GM19467 (cell line): Measurements from ENCODE around the gene KRTAP10-2.

ENCODE experiments used
- ATAC-seq: cut with Tn5 transposase; IDR thresholded peaks from one replicate; pipeline ENCODE4 v1.9.1; 2021; ENCODE audit warnings: mild to moderate bottlenecking, moderate library complexity; ENCODE audit not compliant: unreplicated experiment

Gene KRTAP10-2

DNA sequence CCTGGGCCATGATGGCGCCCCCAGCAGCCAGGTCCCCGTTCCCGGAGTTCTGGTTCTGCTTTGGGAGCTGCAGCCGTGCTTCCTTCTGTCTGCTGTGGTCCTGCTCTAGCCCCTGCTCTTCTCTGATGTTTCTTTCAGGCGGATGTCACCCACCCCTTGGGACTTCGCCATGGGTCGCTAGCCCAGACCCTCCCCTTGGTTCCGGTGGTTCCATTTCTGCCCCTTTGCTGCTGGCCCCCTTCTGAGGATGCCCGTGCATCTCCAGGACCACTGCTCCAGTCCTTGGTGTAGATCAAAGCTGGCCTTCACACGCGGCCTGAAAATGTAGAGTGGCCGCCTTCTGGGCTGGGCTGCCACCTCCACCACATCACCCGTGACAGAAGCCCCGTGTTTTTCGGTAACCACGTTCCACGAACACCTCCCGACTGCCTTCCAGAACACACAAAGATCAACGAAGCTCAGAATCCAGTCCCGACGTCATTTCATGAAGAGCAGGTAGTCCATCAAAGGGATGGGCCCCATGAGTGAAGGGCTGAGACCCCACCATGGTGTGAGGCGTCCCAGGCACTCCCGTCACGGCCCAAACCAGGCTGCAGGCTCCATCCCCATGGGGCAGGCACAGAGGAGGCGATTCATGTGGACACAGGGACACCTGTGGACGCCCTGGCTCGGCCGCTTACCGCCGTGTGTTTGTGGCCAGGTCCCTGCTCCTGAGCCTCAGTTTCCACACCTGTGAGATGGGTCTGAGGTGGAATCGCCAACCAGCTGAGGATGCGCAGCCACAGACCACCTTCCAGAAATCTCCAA is 35.7 kb downstream of the KRTAP10-2 start:
- ATAC-seq = no peak

DNA sequence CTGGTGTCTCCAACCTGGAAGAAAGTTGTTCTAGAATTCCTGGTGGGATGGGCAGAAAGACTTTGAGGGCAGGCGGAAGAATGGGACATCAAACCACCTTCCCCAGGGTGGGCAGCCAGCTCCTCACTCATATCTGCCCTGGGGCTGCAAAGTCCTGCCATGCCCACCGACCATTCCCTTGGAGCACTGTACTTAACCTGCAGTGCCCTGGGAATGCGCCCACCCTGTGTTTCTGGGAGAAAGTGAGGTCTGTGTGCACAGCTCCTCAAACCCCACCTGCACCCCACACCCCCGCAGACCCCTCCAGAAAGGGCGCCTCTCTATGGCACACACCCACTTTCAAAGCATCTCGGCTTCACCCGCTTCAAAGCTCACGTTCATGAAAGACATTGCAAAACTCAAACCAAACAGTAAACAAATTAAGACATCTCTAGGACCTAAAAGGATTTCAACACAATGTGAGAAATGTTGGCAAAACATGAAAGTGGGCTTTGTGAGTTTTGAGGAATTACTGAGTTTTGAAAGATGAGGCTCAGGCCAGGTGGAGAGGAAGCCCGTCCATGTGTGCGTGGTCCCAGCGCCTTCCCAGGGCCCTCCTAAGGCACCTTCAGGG is 36.5 kb downstream of the KRTAP10-2 start:
- no peak for ATAC-seq

DNA sequence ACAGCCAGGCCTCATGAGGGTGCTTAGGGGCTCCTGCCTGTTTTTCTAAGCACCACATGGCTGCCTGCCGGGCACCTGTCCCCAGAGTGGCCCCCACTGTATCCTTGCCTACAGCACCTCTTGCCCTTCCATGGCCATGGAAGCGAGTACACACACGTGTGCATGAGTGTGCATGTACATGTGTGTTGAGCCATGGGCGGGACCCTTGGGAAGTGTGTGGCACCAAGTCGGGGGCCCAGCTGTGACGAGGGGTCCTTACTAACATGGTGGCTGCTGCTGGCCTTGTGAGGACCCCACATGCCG is 37.1 kb downstream of the KRTAP10-2 start:
- no peak for ATAC-seq

DNA sequence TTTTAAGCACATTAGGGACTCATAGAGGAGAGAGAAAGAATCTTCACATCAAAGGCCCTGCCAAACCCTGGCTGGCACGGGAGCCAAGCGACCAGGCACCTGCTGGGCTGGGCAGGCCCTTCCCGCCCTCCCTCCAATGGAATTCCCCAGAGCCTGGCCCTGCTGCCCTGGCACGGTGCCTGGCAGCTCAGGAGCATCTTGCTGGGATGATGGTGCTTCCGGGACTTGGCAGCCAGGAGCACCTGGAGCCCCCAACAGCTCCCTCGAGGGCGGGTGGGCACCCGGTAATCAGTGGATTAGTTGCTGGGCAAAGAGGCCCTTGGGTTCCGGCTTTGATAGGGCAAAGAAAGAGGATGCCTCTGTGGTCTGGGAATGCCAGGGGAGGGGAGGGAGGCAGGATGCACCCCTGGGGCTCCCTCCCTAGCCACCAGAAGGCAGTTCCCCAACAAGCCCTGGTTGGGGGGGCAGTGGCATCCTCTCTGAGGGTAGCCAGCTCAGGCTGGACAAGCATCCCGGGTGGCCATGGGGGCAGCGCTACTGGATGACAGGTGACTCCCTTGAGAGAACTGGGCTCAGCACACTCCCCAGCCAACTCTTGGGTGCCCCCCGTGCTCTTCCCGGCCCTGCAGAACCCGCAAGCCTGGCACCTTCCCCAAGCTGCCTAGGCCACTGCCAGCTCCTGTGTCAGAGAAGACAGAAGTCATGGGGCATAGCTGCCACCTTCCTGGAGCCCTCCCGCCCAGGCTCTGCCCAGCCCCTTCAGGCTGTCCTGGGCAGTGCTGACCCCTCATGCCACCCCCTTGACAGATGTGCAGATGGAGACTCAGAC is 37.7 kb downstream of the KRTAP10-2 start:
- no peak for ATAC-seq

DNA sequence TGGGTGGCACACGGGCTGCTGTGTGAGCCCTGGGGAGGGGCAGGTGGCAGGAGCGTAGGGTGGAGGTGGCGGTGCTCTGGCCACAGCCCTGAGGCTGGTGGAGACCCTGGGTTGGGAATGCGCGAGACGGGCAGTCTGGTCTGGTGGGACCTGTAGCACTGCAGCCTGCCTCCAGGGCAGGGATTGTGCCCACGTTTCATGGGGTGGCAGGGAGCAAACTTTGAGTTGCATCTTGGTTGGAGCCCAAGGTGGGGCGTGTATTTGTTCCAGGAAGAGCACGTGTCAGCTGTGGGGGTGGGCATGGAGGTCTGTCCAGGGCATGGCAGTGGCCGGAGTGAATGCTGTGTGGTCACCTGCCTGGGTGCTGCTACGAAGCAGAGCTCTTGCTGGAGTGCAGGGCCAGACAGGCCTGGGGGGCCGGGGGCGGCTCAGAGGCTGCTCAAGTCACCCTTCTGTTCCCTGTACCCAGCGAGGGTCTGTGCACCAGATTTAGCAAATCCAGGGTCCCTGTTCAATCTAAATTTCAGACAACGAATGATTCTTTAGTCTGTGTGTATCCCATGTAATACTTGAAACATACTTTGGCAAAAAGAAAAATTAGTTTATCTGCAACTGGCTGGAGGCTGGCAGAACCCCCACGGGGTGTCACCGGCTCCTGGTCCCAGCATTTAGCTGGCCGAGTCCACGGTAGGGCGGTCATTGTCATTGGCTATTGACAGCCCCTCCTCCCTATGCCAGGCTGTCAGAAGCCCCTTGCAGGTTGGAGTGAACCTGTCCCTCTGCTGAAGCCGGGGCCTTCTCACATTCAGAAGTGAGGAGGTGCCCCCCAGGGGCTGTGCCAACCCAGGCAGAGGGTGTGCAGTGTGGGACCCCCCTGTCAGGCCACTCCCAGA is 38.6 kb downstream of the KRTAP10-2 start:
- no peak for ATAC-seq

DNA sequence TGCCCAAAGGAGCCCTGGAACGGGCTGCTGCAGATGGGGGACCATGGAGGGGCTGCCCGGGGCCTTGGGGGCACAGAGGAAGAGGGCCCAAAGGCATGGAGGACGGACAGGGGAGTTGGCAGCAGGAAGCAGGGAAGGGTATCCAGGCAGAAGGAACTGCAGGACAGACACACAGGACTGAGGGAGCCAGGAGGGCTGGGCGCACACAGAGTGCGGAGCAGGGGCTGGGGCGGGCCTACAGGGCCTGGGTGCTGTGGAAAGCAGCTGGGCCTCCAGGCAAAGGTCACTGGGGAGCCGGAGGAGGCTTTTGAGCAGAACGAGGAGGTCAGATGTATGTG is 39.4 kb downstream of the KRTAP10-2 start:
- no peak for ATAC-seq

DNA sequence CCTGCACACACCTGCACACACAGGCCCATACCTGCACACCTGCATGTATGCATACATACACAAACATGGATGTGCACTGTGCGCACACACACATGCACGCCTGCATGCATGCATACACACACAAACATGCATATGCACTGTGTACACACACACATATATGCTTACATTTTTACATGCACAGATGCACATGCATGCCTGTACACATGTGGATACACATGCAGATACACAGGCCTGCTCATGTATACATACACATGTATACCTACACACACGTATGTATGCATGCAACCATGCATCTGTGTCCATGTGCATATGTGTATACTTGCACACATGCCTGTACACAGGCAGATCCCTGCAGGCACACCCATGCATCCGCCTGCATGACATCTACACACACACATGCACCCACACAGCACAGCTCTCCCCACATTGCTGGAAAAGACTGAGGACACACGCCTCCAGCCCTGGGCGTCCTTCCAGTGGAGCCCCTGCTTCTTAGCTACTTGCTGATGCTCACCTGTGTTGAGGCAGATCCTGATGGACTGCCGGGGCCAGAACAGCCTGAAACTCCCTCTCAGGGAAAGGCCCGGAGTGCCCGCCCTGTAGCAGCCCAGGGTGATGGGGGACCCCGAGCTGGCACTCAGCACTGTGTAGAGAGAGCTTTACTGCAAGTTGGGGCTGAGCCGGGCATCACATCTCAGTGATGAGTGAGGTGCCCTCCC is 39.9 kb downstream of the KRTAP10-2 start:
- ATAC-seq = no peak

DNA sequence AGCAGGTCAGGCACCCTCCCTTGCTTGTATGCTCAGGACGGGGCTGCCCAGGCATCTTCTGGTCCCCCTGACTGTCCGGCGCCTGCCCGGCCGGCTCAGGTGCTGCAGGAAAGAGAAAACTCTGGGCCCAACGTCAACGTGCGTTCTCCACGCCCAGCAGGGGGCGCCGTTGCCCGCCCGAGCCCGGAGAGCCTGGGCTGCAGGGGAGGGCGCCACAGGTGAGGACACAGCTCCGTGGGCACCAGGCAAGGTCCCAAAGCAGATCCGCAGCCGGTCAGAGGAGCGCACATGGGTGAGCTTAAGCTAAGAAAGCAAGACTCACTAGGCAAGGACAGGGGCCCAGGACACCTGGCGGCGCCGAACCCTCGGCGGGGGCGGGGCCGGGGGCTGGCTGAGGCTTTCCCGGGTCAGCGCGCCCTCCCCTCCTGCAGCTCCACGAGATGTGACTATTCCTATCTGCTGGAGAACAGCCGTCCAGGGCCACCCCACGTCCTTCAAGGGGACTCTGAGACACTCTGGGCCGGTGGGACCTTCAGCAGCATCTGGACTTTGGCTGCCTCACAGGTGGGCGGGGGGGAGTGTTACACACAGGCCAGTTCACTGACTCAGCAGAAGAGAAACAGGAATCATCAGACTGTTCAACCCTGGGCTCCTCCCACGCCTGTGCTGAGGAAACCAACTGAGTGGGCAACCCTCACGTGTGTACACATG is 40.6 kb downstream of the KRTAP10-2 start:
- no peak for ATAC-seq

DNA sequence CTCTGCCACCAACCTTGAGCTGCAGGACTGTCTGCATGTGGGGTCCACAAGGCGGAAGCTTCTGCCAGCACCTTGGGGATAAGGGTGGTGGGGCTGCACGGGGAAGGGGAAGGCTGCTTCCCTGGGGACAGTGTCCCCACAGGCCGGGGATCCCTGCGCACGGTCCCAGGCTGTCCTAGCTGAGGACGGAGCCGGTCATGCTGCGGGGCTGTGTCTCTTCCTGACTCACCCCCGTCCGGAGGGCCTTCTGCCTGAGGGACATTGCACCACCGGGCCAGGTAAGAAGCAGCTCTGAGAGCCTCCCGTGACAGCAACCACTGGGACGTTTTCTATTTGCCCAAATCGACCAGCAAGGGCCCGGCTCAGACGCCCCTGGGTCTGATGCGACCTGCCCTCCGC is 41.2 kb downstream of the KRTAP10-2 start:
- no peak for ATAC-seq

DNA sequence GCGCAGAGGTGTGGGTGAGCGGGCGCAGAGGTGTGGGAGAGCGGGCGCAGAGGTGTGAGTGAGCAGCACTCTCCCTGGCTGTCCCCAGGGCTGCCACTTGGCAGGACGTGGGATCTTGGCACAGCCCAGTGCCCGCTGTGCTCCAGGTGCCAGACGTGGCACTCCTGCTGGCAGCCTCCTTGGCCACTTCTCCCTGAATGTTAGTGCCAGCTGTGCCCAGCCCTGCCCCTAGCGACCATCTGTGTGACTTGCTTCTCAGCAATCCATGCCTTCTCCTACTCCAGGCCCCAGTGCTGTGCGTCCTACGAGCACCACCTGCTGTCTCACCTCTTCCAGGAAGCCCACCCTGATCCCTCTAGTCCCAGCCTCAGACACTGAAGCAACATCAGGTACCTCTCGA is 41.8 kb downstream of the KRTAP10-2 start:
- ATAC-seq = no peak

DNA sequence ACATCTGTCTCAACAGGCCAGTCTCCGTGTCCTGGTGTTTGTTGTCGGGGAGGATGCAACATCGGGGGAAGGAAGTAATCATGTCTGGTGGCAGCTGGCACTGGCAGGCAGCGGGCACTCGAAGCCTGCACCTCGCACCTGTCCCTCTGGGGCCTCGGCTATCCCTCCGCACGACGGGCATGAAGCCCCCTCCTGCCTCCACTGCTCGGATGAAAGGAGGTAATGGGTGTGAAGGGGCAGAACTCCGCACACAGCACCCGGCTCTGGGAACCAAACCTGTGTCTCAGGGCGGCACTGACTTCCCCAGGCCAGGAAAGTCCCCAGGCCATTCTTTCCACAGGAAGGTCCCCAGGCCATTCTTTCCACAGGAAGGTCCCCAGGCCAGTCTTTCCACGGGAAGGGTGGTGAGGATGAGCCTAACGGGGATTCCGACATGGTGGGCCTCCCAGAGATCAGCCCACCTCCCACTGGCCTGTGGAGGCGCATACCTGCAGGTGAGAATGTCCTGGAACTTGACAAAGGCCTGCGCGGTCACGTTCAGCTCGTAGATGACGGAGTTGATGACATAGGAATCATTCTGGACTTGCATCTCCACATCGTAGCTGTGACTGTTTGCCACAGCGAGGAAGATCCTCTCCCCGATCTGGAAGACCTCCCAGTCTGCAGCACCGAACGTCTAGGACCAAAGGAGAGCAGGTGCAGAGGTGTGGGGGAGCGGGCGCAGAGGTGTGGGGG is 42.4 kb downstream of the KRTAP10-2 start:
- no peak for ATAC-seq

DNA sequence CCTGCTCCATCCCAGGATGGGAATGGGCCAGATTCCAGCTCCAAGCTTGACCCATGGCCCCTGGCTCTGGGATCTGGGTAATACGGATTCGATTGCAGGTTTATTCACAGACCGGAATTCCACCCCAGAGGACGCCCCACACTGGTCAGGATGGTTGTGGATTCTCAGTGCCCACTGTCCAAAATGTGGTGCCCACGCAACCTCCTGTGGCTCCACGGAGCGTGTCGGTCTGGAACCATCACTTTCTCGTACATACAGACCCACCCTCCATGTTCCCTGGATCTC is 42.9 kb downstream of the KRTAP10-2 start:
- no peak for ATAC-seq

DNA sequence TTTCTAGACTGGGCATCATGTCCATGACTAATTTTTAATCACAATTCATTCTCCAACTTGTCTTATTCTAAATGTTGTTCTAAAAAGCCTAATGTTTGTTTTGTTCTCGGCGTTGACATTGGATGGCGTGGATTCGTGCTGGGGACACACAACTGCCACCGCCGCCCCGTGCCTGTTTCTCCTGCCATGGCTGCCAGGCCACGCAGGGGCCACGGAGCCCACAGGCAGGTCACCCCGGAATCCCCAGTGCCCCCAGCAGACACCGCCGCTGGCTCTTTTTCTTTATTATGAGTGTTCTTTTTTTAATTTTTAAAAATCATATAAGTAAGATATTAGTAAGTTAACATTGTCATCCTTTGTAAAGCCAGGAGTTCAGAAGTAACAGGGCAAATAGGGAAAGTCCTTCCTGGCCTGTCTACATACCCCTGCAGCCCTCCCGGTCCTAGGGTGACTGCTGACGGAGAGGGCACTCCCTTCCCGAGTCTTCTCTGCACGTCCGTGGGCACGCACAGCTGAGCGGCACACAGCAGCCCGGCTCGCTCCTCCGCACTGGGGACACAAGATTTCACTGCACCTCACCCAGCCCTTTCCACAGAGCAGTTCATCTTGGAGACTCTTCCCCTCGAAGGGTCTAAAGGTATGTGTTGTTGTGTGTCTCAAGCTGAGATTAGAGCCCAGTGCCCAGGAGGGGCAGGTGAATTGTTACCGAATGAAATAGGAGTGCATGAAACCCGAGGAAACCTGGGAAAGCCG is 43.5 kb downstream of the KRTAP10-2 start:
- no peak for ATAC-seq

DNA sequence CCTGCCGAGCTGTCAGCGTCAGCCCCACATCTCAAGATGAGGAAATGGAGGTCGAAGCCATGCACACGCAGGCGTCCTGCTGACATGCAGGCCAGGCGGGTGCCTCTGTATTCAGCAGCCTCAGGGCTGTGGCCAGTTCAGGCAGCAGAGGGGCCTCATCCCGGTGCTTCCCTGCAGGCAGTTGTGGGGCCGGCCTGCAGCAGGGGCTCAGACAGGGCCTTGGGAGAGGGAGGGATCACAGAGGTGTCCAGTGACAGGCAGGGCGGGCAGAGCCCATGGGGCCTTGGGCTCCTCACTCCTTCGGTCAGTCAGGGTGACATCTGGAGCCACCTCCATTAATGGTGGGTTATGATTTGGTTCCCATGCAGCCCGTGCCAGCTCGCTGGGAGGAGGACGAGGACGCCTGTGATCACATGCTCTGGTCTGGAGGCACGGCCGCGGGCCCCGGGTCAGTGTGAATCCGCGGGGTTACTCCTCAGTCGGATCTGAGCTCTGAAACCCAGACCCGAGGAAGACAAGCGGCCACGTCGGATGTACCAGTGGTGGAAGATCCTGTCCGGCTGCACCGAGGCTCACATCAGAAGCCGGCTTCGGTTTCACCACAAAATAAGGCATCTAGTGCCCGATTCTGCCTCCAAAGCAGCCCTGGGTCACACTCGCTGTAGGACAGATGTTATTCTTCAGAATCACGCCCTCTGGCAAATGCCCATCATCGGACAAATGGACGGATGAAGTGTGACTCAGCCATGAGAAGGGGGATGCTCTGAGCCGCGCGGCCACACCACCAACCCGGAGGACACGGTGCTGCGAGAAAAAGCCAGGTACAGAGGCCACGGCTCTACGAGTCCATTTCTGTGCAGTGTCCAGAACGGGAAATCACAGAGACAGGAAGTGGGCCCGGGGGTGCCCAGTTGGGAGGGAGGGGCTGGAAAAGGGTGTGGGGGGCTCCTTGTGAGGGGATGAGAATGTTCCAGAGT is 44.7 kb downstream of the KRTAP10-2 start:
- no peak for ATAC-seq

DNA sequence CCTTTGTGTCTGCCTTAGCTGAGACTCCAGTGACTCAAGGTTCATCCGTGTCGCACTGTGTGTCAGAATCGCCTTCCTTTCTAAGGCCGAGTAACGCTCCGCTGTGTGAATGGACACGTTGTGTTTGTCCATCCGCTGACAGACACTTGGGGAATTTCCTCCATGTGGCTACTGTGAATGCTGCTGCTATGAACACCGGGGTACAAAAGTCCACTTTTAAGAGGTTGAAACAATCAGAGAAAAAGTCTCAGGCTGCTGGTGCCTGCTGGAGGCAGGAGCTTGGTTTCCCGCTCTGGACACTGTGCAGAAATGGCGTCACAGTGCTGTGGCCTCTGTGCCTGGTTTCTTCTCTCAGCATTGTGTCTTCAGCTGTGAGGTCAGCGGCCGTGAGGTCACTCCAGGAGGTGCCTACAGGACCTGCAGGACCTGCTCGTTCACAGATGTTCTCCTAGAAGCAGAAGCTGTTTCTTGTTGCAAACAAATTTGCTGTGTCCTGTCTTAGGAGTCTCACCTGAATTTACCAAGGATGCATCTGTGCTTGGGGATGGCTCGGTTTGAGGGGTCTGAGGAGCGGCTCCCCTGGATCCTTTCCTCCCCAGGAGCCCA is 45.5 kb downstream of the KRTAP10-2 start:
- ATAC-seq = no peak

DNA sequence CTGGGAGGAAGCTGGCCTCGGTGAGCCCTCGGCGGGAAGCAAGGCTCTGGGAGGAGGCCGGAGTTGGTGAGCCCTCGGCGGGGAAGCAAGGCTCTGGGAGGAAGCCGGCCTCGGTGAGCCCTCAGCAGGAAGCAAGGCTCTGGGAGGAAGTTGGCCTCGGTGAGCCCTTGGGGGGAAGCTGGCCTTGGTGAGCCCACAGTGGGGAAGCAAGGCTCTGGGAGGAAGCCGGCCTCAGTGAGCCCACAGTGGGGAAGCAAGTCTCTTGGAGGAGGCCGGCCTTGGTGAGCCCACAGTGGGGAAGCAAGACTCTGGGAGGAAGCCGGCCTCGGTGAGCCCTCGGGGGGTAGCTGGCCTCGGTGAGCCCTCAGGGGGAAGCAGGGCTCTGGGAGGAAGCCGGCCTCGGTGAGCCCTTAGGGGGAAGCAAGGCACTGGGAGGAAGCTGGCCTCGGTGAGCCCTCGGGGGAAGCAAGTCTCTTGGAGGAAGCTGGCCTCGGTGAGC is 47.4 kb downstream of the KRTAP10-2 start:
- no peak for ATAC-seq
